Common myeloid progenitor, CD34-positive (primary cell): ENCODE results near the gene SYNM.

ENCODE experiments used
- CTCF ChIA-PET: fragments of 350-600 bp; sonication (Branson Sonifier 250); formaldehyde crosslinking; loops from one replicate; lab custom pipeline; 2021; ENCODE audit warnings: antibody characterized with exemption; lab: Charles Lee
- POLR2A ChIA-PET: fragments of 350-600 bp; sonication (Branson Sonifier 250); formaldehyde crosslinking; loops from one replicate; lab custom pipeline; 2021; ENCODE audit warnings: antibody characterized with exemption; lab: Charles Lee
- DNase-seq, 3 donors: peaks; one replicate each; pipeline versions ENCODE4 v3.0.0 to v3.0.0-alpha.2; 2013
- H3K27ac ChIP-seq, 2 experiments: 1 replicate in 1 of 2; 2 replicates in 1 of 2; pipeline ENCODE4 v1.7.0; 2013; ENCODE audit warnings: inconsistent platforms in 2 of 2, low read length in 2 of 2, mild to moderate bottlenecking in 2 of 2, low read depth in 1 of 2, moderate library complexity in 1 of 2; ENCODE audit not compliant: severe bottlenecking in 2 of 2, insufficient read depth in 1 of 2, poor library complexity in 1 of 2
- H3K27me3 ChIP-seq, 5 experiments: replicated peaks in 2 of 5; 1 replicate in 3 of 5; 2 replicates in 2 of 5; pipeline versions ENCODE4 v1.6.1 to v1.7.0; 2013; ENCODE audit warnings: low read length in 4 of 5, mild to moderate bottlenecking in 2 of 5, moderate library complexity in 2 of 5, inconsistent platforms in 1 of 5; ENCODE audit not compliant: insufficient read depth in 5 of 5, control insufficient read depth in 4 of 5
- H3K36me3 ChIP-seq, 4 experiments: 1 replicate in 2 of 4; 2 replicates in 2 of 4; pipeline versions ENCODE4 v1.6.1 to v1.7.0; 2013; ENCODE audit warnings: low read length in 3 of 4, control low read depth in 1 of 4, mild to moderate bottlenecking in 1 of 4; ENCODE audit not compliant: control insufficient read depth in 4 of 4, insufficient read depth in 4 of 4
- H3K4me1 ChIP-seq, 4 experiments: 1 replicate in 3 of 4; 2 replicates in 1 of 4; pipeline versions ENCODE4 v1.6.1 to v1.7.1; 2013; ENCODE audit warnings: low read length in 3 of 4, mild to moderate bottlenecking in 3 of 4, control low read depth in 1 of 4, inconsistent platforms in 1 of 4, moderate library complexity in 1 of 4; ENCODE audit not compliant: control insufficient read depth in 4 of 4, insufficient read depth in 4 of 4; ENCODE audit errors: control extremely low read depth in 1 of 4
- H3K4me3 ChIP-seq, 7 experiments: 1 replicate in 4 of 7; 2 replicates in 3 of 7; pipeline versions ENCODE4 v1.5.1 to v1.7.0; 2013; ENCODE audit warnings: mild to moderate bottlenecking in 7 of 7, low read length in 6 of 7, moderate library complexity in 6 of 7, inconsistent platforms in 2 of 7, low read depth in 2 of 7, control low read depth in 1 of 7; ENCODE audit not compliant: insufficient read depth in 4 of 7, control insufficient read depth in 1 of 7; ENCODE audit errors: extremely low read depth in 1 of 7
- H3K9me3 ChIP-seq, 5 experiments: 1 replicate in 4 of 5; 2 replicates in 1 of 5; pipeline versions ENCODE4 v1.6.1 to v1.7.1; 2013; ENCODE audit warnings: low read length in 4 of 5, mild to moderate bottlenecking in 2 of 5, inconsistent platforms in 1 of 5, low read depth in 1 of 5, moderate library complexity in 1 of 5; ENCODE audit not compliant: control insufficient read depth in 4 of 5, insufficient read depth in 2 of 5; ENCODE audit errors: control extremely low read depth in 1 of 5
- WGBS: methylation state at CpG from one replicate; pipeline ENCODE4 v1.1.5; 2013; ENCODE audit not compliant: insufficient coverage; 5-methylcytosine and 5-hydroxymethylcytosine counted together

Gene SYNM

DNA sequence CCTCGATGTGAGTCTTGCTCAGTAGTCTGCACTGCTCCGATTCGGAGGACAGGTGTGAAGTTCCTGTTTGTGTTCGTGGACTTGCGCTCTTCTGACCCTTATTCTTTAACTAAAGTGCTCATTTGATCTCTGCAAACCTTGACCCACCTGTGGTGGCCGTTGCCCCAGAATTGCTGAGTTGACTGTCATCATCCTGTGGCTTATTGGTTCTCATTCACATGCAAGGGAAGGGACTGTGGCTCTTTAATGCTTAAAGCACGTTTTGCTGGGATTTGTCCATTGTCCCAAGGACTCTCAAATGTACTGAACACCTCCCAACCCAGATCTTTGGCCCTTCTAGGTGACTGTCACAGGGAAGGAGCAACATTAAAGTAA, 13.4 kb downstream of the SYNM start:
- POLR2A ChIA-PET: no interaction called here
- H3K36me3 ChIP-seq: no peaks in the 10 kb centered on the region
- H3K9me3 ChIP-seq: no peaks in the 10 kb centered on the region
- no peak for DNase-seq
- 97% methylated on average over 6 of the region's 7 CpGs for WGBS
- CTCF ChIA-PET: no interaction called here
- peaks cover 0 to 2% (median 0%) of the 10 kb centered on the region in 5 experiments for H3K27me3 ChIP-seq
- no peak overlapping the region for H3K27ac ChIP-seq
- no peak overlapping the region for H3K4me3 ChIP-seq
- H3K4me1 ChIP-seq: peaks cover 0 to 2% (median 0%) of the 10 kb centered on the region in 4 experiments

DNA sequence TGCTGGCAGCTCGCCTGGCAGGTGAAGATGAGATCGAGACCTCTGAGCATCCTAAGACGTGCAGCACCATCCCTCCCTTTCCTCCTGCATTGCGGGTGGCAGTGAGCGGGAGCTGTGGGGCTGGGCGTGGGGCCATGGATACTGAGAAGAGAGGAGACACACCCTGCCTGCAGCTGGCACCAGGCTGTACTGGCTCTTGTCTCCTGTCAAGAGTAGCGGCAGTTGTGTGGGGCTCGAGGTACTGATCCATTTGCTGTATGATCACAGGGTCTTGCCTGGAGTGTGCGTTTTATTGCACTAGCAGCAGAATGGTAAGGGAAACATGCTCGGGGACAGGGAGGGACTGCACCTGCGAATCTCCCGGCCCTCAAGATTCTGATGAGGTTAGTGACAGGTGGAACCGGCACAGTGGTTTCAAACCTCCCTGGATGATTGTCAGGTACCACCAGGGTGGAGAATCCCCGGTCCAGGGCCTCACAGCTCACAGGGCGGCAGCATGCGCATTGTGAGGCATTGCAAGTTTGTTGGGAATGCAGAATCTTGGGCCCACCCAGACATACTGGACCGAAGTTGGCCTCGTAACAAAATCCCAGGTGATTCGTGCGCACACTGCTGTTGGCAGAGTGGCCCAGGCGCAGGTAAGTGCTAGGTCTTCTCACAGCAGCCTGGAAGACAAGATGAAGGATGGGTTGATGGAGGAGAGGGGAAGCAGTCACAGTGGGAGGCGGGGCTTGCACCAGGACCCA, 14.1 kb downstream of the SYNM start:
- H3K4me3 ChIP-seq: no peak overlapping the region

DNA sequence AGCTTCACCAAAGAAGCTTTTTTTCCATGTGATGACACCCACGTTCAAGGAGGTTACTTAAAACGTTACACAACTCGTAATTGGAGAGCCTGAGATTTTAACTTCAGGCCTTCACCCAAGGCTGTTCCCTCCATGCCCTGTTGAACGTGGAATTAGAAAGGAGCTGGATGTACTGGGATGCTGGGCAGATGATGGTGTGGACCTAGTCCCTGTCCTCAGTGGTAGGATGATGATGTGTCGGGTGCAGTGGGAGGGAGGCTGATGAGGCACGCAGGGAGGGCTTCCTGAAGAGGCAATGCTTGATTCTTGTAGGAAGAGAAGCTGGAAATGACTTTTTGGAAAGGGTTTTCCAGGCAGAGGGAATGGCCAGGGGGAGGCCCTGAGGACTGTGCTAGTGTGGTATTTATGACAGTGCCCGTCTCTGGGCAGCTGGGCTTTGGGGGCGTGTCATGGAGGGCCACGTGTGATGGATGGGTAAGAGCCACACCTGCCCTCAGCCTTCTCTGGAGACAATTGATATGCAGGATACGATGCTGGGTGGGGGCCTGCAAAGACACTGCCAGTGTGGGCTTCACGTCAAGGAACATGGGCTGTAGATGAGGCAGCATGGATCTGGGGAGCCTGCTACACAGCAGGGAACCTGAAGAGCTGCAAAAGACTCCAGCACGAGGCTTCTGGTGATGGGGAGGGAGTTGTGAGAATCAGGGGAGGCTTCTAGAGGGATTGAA, 15.3 kb downstream of the SYNM start:
- 95% methylated on average over 12 of the region's 12 CpGs for WGBS
- ChIA-PET CTCF (interaction anchor here (1.6 kb wide), 1 partner anchor 19 kb away, joined by 3 read pairs; no protein-coding TSS in a partner anchor), POLR2A (no interaction called here)
- H3K27me3 ChIP-seq: peaks cover 0 to 6% (median 0%) of the 10 kb centered on the region in 5 experiments
- peaks cover 4 to 17% (median 11%) of the 10 kb centered on the region in 4 experiments for H3K4me1 ChIP-seq
- no peak overlapping the region for H3K4me3 ChIP-seq
- no peaks in the 10 kb centered on the region for H3K36me3 ChIP-seq
- H3K27ac ChIP-seq: no peak overlapping the region
- no peak for DNase-seq
- H3K9me3 ChIP-seq: no peaks in the 10 kb centered on the region

More for the DNA sequence above, 14.1 kb downstream of the SYNM start:
- no peaks in the 10 kb centered on the region for H3K9me3 ChIP-seq
- H3K4me1 ChIP-seq: peaks cover under 1 to 10% (median 7%) of the 10 kb centered on the region in 4 experiments
- 95% methylated on average over 18 of the region's 22 CpGs for WGBS
- CTCF ChIA-PET: no interaction called here
- H3K27ac ChIP-seq: no peak overlapping the region
- POLR2A ChIA-PET: no interaction called here
- H3K36me3 ChIP-seq: no peaks in the 10 kb centered on the region
- DNase-seq: no peak
- peaks cover 0 to 2% (median 0%) of the 10 kb centered on the region in 5 experiments for H3K27me3 ChIP-seq

DNA sequence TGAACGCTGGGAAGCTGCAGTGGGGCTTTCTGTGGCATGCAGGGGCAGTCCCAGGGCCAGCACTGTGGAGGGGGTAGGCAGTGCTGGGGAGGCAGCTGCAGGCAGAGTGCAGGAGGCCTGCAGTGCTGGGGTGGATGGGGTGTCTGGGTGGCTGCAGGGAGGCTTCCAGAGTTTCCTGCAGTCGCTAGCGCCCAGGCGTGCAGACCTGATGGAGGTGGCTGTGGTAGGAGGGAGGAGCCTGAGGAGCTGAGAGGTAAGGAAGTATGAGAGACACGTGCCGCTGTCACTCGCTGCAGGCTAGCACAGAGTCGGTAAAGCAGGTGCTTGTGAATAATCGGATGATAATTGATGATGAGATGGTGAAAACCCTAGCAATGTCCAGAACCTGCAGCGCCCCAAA, 16.3 kb downstream of the SYNM start:
- Histone ChIP-seq H3K36me3 (no peaks in the 10 kb centered on the region), H3K9me3 (no peaks in the 10 kb centered on the region), H3K4me1 (peaks cover 4 to 17% (median 11%) of the 10 kb centered on the region in 4 experiments), H3K27ac (no peak overlapping the region), H3K4me3 (no peak overlapping the region), H3K27me3 (peaks cover 0 to 6% (median 0%) of the 10 kb centered on the region in 5 experiments)
- ChIA-PET POLR2A (no interaction called here), CTCF (interaction anchor here (1.6 kb wide), 1 partner anchor 20 kb away, joined by 3 read pairs; no protein-coding TSS in a partner anchor)
- WGBS: 96% methylated on average over 7 of the region's 10 CpGs
- no peak for DNase-seq

DNA sequence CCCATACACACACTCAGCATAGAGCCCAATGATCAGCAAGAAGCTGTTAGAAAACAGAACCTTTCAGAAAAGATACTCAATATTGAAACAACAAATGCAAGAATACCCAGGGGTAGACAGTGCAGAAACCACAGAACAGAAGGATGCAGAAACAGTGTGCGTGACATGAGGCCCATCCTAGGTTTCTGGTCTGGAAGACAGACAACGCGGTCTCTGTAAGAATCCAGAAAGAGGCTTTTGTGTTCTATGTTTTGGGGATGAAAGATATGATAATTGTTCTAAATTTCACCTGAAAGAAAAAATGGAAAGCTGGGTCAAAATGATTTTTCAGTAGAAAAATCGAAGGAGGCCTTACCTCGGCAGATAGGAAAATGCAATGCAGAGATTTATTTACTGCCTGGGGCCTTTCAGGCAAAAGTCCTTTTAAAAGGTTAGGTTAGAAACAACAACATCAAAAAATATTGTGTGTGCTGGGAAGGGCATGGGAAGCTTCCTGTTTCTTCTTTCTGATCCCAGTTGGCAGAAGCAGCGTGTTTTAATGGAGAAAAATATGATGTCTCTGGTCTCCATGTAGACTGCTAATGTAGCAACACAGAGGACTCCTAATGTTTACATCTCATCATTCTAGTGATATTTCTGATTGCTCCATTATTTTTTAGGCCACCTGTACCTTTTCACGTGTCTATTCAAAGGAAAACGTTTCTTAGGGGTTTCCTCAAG, 17.0 kb downstream of the SYNM start:
- no peak for DNase-seq
- Histone ChIP-seq H3K36me3 (no peaks in the 10 kb centered on the region), H3K9me3 (no peaks in the 10 kb centered on the region), H3K4me1 (peaks cover 4 to 17% (median 11%) of the 10 kb centered on the region in 4 experiments), H3K27ac (no peak overlapping the region), H3K4me3 (no peak overlapping the region), H3K27me3 (peaks cover 0 to 6% (median 0%) of the 10 kb centered on the region in 5 experiments)
- POLR2A ChIA-PET: no interaction called here
- CTCF ChIA-PET: interaction anchor here (1.6 kb wide), 1 partner anchor 20 kb away, joined by 3 read pairs; no protein-coding TSS in a partner anchor
- WGBS: 81% methylated on average over 4 of the region's 8 CpGs

DNA sequence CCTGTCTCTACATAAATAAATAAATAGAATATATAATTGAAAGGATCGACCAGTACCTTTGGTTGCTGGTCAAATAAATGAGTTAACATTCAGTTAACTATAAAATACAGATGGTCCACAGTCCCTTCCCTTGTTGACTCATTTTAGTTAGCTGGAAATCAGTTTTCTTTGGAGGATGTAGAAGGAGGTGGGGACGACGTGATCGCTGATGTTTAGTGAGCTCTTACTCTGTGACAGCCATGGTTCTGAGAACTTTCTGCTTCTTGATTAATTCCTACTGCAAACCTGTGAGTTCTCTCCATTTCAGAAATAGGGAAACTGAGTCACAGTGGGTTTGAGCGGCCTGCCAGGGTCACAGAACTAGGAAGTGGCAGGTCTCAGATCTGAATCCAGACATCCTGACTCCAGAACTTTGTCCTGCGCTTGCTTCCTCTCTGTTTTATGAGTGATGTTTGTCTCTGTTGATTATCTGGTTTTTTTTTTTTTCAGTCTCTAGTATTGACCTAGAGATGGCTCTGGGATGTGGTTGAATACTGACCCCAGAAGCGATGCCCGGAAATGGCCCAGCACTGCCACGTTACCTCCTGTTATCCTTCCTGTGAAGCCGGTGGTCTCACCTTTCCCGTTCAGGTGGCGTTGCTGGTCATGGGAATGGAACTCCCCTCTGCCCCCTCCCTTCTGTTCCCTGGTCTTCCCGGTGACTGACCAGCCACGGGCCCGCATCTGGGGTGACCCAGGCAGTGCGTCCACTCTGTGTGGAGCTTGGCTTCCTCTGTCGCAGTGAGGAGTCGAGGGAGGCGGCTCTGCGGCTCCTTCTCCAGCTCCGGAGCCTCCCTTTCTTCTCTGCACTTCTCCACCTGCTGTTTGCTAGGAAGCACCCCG, 18.2 kb downstream of the SYNM start:
- ChIA-PET CTCF (no interaction called here), POLR2A (no interaction called here)
- no peak for DNase-seq
- no peak overlapping the region for H3K27ac ChIP-seq
- WGBS: 81% methylated on average over 18 of the region's 22 CpGs
- no peak overlapping the region for H3K4me3 ChIP-seq
- H3K36me3 ChIP-seq: no peaks in the 10 kb centered on the region
- no peaks in the 10 kb centered on the region for H3K9me3 ChIP-seq
- H3K27me3 ChIP-seq: peaks cover 0 to 6% (median 0%) of the 10 kb centered on the region in 5 experiments
- peaks cover 4 to 17% (median 11%) of the 10 kb centered on the region in 4 experiments for H3K4me1 ChIP-seq
